DND-41 (cell line): ENCODE data around the gene TCP11.

ENCODE experiments used
- ATAC-seq: fragments of 200-7000 bp; cut with Tn5 transposase; 3 replicates; pipeline ENCODE4 v1.9.1; 2021; ENCODE audit warnings: low read depth; ENCODE audit not compliant: insufficient read depth
- DNase-seq: peaks from one replicate; pipeline ENCODE4 v3.0.0-alpha.2; 2020
- H2AFZ ChIP-seq: 2 replicates; pipeline ENCODE4 v1.6.0; 2012; ENCODE audit warnings: low read depth, low read length
- H3K27ac ChIP-seq: 2 replicates; pipeline ENCODE4 v1.5.1; 2012; ENCODE audit warnings: low read length, inconsistent platforms
- H3K27me3 ChIP-seq: fragments of 200-600 bp; sonication (generic); 2 replicates; pipeline ENCODE4 v1.6.0; 2012; ENCODE audit warnings: low read length, mild to moderate bottlenecking, inconsistent platforms; ENCODE audit not compliant: insufficient read depth, poor library complexity
- H3K36me3 ChIP-seq: 2 replicates; pipeline ENCODE4 v1.5.1; 2012; ENCODE audit warnings: low read length, inconsistent platforms; ENCODE audit not compliant: insufficient read depth
- H3K4me1 ChIP-seq: 2 replicates; pipeline ENCODE4 v1.5.1; 2012; ENCODE audit warnings: mild to moderate bottlenecking, low read length; ENCODE audit not compliant: insufficient read depth
- H3K4me2 ChIP-seq: 2 replicates; pipeline ENCODE4 v1.6.0; 2012; ENCODE audit warnings: mild to moderate bottlenecking, moderate library complexity, low read length, inconsistent platforms; ENCODE audit not compliant: insufficient read depth
- H3K4me3 ChIP-seq, 2 experiments: fragments of 200-600 bp in 1 of 2; shearing (Covaris generic) in 1 of 2; 2 replicates each; pipeline ENCODE4 v1.5.1; 2012 to 2016; ENCODE audit warnings: inconsistent platforms in 2 of 2, low read length in 2 of 2, mild to moderate bottlenecking in 2 of 2, low read depth in 1 of 2, moderate library complexity in 1 of 2
- H3K79me2 ChIP-seq: 2 replicates; pipeline ENCODE4 v1.6.0; 2012; ENCODE audit warnings: low read length, inconsistent platforms; ENCODE audit not compliant: insufficient read depth
- H3K9ac ChIP-seq: 2 replicates; pipeline ENCODE4 v1.6.0; 2012; ENCODE audit warnings: low read depth, mild to moderate bottlenecking, inconsistent platforms, low read length, moderate library complexity
- H3K9me3 ChIP-seq: 2 replicates; pipeline ENCODE4 v1.5.1; 2012; ENCODE audit warnings: low read length, moderate library complexity, mild to moderate bottlenecking, inconsistent platforms; ENCODE audit not compliant: insufficient read depth, severe bottlenecking
- H4K20me1 ChIP-seq: 2 replicates; pipeline ENCODE4 v1.6.0; 2012; ENCODE audit warnings: low read length; ENCODE audit not compliant: insufficient read depth
- CTCF ChIP-seq: IDR thresholded peaks from 2 replicates; pipeline ENCODE4 v1.5.1; 2012; ENCODE audit warnings: borderline replicate concordance, low read length, moderate library complexity, mild to moderate bottlenecking; ENCODE audit not compliant: poor library complexity, severe bottlenecking; ENCODE audit errors: extremely low read depth
- EZH2 ChIP-seq: IDR thresholded peaks from 3 replicates; pipeline ENCODE4 v1.6.1; 2012; ENCODE audit warnings: borderline replicate concordance, low read depth, mild to moderate bottlenecking, moderate library complexity, low read length, inconsistent platforms; ENCODE audit not compliant: severe bottlenecking

The TCP11 gene

GRCh38 chr6:35149891-35150566 lies 8.9 kb upstream of the TCP11 start:
- no peak overlapping the region for H3K4me2 ChIP-seq

GRCh38 chr6:35148167-35148741 lies 7.1 kb upstream of the TCP11 start:
- no peak overlapping the region for H2AFZ ChIP-seq
- peaks cover 17% of the 10 kb centered on the region for H3K27me3 ChIP-seq
- TF ChIP-seq CTCF (no peak), EZH2 (no peak)
- DNase-seq (no peak), ATAC-seq (no peak)
- H3K79me2 ChIP-seq: no peaks in the 10 kb centered on the region
- no peaks in the 10 kb centered on the region; the same call in 1 of the 2 replicates for H4K20me1 ChIP-seq
- no peak overlapping the region for H3K4me3 ChIP-seq
- H3K36me3 ChIP-seq: no peaks in the 10 kb centered on the region
- no peaks in the 10 kb centered on the region for H3K4me1 ChIP-seq
- H3K27ac ChIP-seq: no peak overlapping the region
- no peak overlapping the region for H3K4me2 ChIP-seq
- no peaks in the 10 kb centered on the region for H3K9me3 ChIP-seq
- no peak overlapping the region for H3K9ac ChIP-seq

More at GRCh38 chr6:35149891-35150566, 8.9 kb upstream of the TCP11 start:
- no peak overlapping the region for H2AFZ ChIP-seq
- TF ChIP-seq CTCF (no peak), EZH2 (no peak)
- H3K79me2 ChIP-seq: no peaks in the 10 kb centered on the region
- H3K9me3 ChIP-seq: no peaks in the 10 kb centered on the region
- H3K4me3 ChIP-seq: no peak overlapping the region
- no peaks in the 10 kb centered on the region for H4K20me1 ChIP-seq
- peaks cover 17% of the 10 kb centered on the region for H3K27me3 ChIP-seq
- H3K4me1 ChIP-seq: no peaks in the 10 kb centered on the region
- H3K36me3 ChIP-seq: no peaks in the 10 kb centered on the region
- H3K9ac ChIP-seq: no peak overlapping the region
- DNase-seq (no peak), ATAC-seq (no peak)
- no peak overlapping the region for H3K27ac ChIP-seq

- no peaks in the 10 kb centered on the region; the same call in 1 of the 2 replicates for H4K20me1 ChIP-seq
- TF ChIP-seq CTCF (no peak), EZH2 (no peak)
- no peaks in the 10 kb centered on the region for H3K36me3 ChIP-seq
- no peaks in the 10 kb centered on the region for H3K4me1 ChIP-seq
- H2AFZ ChIP-seq: no peak overlapping the region
- no peak overlapping the region for H3K4me2 ChIP-seq
- H3K4me3 ChIP-seq: no peak overlapping the region
- H3K27me3 ChIP-seq: peaks cover 14% of the 10 kb centered on the region
- H3K79me2 ChIP-seq: no peaks in the 10 kb centered on the region
- ATAC-seq (no peak), DNase-seq (no peak)
- no peaks in the 10 kb centered on the region for H3K9me3 ChIP-seq
- H3K27ac ChIP-seq: no peak overlapping the region
- no peak overlapping the region for H3K9ac ChIP-seq
Observed at GRCh38 chr6:35147486-35147885, 6.3 kb upstream of the TCP11 start.
